ENCODE data around the gene HDGFL2.
"Not testable (repeated sequence)": the region's sequence is repeated elsewhere in the genome, so short reads cannot be mapped to it uniquely, and the experiment has no call there.

HDGFL2 gene

DNA sequence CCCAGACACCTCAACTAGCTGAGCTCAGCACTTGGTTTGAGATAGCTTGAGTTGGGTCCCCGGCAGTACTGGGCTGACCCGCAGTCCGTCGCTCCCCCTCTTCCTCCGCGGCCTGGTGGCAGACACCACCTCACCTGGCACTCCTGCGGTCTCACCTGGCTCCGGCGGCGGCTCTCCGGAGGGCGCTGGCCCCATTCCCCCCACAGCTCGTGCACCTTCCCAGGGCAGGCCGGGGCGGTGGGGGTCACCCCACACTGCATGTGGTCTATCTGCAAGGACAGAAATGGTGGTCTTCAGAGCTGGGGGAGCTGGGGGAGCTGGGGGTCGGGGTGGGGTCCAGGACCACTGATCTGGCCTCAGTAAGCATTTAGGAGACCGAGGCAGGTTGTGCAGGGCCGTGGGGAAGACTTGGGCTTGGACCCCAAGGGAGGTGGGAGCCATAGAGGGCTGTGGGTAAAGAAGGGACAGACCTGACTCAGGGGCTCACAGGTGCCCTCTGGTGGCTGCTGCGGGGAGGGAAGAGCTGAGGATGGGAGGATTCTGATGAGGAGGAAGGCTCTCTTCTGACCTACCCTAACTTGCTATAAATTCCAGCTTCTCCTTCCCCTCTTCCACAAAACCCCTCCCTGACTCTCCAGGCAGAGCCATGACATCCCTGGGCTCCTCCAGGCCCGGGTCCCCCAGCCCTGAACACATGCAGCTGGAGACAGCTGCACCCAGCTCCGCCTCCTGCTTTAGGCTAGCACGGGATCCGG is 52.9 kb downstream of the HDGFL2 start:
- H3K4me3 ChIP-seq (ENCODE audit: control insufficient read depth, low read depth, low read length) = no peak overlapping the region
- TF ChIP-seq, protein P1, sequence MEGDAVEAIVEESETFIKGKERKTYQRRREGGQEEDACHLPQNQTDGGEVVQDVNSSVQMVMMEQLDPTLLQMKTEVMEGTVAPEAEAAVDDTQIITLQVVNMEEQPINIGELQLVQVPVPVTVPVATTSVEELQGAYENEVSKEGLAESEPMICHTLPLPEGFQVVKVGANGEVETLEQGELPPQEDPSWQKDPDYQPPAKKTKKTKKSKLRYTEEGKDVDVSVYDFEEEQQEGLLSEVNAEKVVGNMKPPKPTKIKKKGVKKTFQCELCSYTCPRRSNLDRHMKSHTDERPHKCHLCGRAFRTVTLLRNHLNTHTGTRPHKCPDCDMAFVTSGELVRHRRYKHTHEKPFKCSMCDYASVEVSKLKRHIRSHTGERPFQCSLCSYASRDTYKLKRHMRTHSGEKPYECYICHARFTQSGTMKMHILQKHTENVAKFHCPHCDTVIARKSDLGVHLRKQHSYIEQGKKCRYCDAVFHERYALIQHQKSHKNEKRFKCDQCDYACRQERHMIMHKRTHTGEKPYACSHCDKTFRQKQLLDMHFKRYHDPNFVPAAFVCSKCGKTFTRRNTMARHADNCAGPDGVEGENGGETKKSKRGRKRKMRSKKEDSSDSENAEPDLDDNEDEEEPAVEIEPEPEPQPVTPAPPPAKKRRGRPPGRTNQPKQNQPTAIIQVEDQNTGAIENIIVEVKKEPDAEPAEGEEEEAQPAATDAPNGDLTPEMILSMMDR (conservative IDR thresholded peaks at IDR 0.05; ENCODE audit: control insufficient read depth, insufficient read depth, low read depth, low read length) = peak; percentile 83
- DNase-seq (ENCODE audit: low read depth) = peak; percentile 46

DNA sequence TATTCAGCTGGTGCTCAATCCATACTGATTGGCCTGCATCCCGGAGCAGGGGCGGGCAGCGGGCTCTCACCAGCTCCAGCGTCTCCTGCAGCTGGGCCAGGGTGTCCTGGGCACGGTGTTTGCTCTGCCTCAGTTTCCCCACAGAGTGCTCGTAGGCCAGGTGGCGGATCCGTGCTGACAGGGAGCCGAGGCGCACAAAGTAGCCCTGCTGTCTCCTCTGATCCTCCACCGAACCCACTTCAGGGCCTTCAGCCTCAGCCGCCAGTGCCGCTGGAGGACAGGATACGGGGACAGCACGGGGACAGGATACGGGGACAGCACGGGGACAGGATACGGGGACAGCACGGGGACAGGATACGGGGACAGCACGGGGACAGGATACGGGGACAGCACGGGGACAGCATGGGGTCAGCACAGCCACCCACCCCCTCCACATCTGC is 53.5 kb downstream of the HDGFL2 start:
- TF ChIP-seq, protein P1 (conservative IDR thresholded peaks at IDR 0.05; ENCODE audit: control insufficient read depth, insufficient read depth, low read depth, low read length) = no peak
- H3K4me3 ChIP-seq (ENCODE audit: control insufficient read depth, low read depth, low read length) = no peak overlapping the region
- no peak for DNase-seq (ENCODE audit: low read depth)

DNA sequence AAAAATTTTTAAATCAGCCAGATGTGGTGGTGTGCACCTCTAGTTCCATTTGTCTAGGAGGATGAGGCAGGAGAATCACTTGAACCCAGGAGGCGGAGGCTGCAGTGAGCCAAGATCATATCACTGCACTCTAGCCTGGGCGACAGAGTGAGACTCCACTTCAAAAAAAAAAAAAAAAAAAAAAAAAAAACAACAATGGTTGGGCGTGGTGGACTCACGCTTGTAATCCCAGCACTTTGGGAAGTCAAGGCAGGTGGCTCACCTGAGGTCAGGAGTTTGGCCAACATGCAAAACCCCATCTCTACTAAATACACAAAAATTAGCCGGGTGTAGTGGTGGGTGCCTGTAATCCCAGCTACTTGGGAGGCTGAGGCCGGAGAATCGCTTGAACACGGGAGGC is 55.3 kb downstream of the HDGFL2 start:
- not testable (repeated sequence) for H3K4me3 ChIP-seq (ENCODE audit: control insufficient read depth, low read depth, low read length); DNase-seq (ENCODE audit: low read depth)

DNA sequence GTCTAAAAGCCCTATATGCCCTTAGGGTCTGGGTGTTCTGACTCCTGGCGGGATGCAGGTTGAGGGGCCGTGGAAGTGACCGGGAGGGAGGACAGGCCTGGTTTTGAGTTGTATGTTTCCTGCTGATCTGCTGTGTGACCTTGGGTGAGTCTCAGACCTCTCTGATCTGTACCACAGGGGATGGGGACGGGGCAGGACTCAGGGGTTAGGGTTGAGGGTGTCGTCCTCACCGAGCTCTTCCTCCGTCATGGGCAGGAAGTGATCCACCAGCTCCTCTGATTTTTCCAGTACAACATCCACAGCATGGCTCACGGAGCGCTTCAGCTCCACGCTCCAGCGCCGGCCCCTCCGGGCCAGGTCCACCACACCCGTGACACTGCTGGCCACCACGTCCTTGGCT is 56.7 kb downstream of the HDGFL2 start:
- no peak overlapping the region for H3K4me3 ChIP-seq (ENCODE audit: control insufficient read depth, low read depth, low read length)
- no peak for DNase-seq (ENCODE audit: low read depth)
- TF ChIP-seq, protein P1 (conservative IDR thresholded peaks at IDR 0.05; ENCODE audit: control insufficient read depth, insufficient read depth, low read depth, low read length) = no peak

DNA sequence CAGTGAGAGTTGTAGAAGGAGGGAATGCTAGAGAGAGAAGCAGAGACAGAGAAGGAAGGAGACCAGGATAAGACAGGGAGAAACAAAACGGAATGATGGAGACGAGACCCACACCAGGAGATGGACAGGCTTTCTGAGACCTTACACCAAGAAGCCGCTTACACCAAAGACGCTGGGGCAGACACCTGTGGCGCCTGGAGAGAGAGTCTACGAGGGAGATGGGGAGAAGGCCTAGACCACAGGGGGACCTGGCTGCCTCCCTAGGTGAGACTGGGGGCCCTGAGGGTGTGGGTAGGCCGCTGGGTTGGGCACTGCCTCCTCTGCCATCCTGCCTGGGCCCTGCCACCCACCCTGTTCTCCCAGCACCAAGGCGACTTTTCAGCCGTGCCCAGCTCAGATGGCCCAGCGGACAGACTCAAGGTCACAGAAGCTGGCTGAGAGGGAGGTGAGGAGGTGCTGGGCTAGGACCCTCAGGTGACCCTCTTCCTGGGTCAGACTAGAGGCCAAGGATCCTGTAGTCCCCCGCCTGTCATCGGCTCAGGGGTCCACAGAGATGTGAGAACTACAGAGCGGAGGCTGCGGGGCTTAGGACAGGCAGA is 57.9 kb downstream of the HDGFL2 start:
- DNase-seq (ENCODE audit: low read depth) = no peak
- TF ChIP-seq, protein P1 (conservative IDR thresholded peaks at IDR 0.05; ENCODE audit: control insufficient read depth, insufficient read depth, low read depth, low read length) = no peak
- no peak overlapping the region for H3K4me3 ChIP-seq (ENCODE audit: control insufficient read depth, low read depth, low read length)

DNA sequence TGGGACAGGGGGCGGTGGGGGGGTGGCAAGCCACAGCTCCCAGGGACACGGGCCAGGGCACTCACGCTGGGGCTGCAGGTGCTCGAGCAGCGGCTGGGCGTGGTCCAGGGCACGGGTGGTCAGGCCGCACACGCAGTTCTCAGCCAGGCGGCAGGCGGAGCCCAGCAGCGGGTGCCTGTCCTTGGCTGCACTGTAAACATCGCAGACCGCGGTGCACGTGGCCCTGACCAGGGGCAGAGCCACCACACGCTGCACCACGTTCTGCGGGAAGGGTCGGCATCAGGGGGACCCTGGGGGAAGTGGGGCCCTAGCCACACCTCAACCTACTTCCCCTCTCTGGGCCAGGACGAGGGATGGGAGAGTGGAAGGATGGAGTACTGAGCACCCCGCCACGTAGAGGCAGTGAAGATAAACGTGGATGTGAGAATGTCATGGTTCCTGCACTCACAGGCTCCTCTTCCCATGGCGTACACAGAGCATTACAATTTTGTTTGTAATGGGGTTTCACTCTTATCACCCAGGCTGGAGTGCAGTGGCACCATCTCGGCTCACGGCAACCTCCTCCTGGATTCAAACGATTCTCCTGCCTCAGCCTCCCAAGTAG is 59.6 kb downstream of the HDGFL2 start:
- H3K4me3 ChIP-seq (ENCODE audit: control insufficient read depth, low read depth, low read length) = no peak overlapping the region
- DNase-seq (ENCODE audit: low read depth) = no peak
- TF ChIP-seq, protein P1 (conservative IDR thresholded peaks at IDR 0.05; ENCODE audit: control insufficient read depth, insufficient read depth, low read depth, low read length) = no peak

DNA sequence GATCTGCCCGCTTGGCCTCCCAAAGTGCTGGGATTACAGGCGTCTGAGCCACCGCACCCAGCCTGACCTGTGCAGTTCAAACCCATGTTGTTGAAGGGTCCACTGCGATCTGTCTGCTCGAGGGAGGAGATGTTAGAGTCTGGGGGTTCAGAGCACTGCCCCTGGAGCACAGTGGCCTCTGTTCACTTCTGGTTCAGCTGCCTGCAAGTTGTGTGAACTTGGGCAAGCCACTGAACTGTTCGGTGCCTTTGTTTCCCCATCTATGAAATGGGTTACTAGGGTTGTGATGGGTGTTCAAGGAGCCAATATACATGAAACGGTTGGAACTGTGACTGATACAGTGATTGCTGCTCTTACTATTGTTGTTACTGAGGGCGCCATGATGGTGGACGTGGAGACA is 61.2 kb downstream of the HDGFL2 start:
- TF ChIP-seq, protein P1 (conservative IDR thresholded peaks at IDR 0.05; ENCODE audit: control insufficient read depth, insufficient read depth, low read depth, low read length) = no peak

More for the DNA sequence above, 61.2 kb downstream of the HDGFL2 start:
- H3K4me3 ChIP-seq (ENCODE audit: control insufficient read depth, low read depth, low read length) = no peak overlapping the region
- DNase-seq (ENCODE audit: low read depth) = no peak

All from fibroblast of mammary gland (primary cell).